HEK293 (cell line): ENCODE measurements around the gene CD47.

ENCODE experiments used
- KLF16 ChIP-seq: fragments of 450-650 bp; formaldehyde crosslinking; IDR thresholded peaks from 2 replicates; pipeline ENCODE4 v1.5.1; 2017; ENCODE audit warnings: missing biosample characterization, missing genetic modification characterization
- SETDB1 ChIP-seq: IDR thresholded peaks from one replicate; pipeline ENCODE4 v1.6.1; 2017; ENCODE audit warnings: mild to moderate bottlenecking, low read length, moderate library complexity, mixed read lengths; ENCODE audit not compliant: insufficient read length
- YY2 ChIP-seq: fragments of 450-650 bp; formaldehyde crosslinking; IDR thresholded peaks from 2 replicates; pipeline ENCODE4 v1.5.1; 2016; ENCODE audit warnings: missing biosample characterization, missing genetic modification characterization
- ZBTB1 ChIP-seq: fragments of 450-650 bp; formaldehyde crosslinking; IDR thresholded peaks from 2 replicates; pipeline ENCODE4 v1.5.1; 2016; ENCODE audit warnings: missing biosample characterization, missing genetic modification characterization
- ZEB2 ChIP-seq: fragments of 450-650 bp; formaldehyde crosslinking; IDR thresholded peaks from 2 replicates; pipeline ENCODE4 v1.5.1; 2016; ENCODE audit warnings: missing biosample characterization, missing genetic modification characterization
- ZNF747 ChIP-seq: fragments of 450-650 bp; formaldehyde crosslinking; IDR thresholded peaks from 2 replicates; pipeline ENCODE4 v1.5.1; 2016; ENCODE audit warnings: missing biosample characterization, missing genetic modification characterization
- TF ChIP-seq, protein P1 (sequence below): fragments of 450-650 bp; formaldehyde crosslinking; IDR thresholded peaks from 2 replicates; pipeline ENCODE4 v1.5.1; 2016; ENCODE audit warnings: missing biosample characterization, missing genetic modification characterization
- TF ChIP-seq, protein P2 (sequence below): fragments of 450-650 bp; formaldehyde crosslinking; IDR thresholded peaks from 2 replicates; pipeline ENCODE4 v1.5.1; 2016; ENCODE audit warnings: missing biosample characterization, missing genetic modification characterization
- TF ChIP-seq, protein P3 (sequence below): sonication (generic); formaldehyde crosslinking; IDR thresholded peaks from 2 replicates; pipeline ENCODE4 v1.8.1; 2022; ENCODE audit warnings: mild to moderate bottlenecking, moderate library complexity, missing genetic modification reagents
- TF ChIP-seq, protein P4 (sequence below): fragments of 450-650 bp; formaldehyde crosslinking; IDR thresholded peaks from 2 replicates; pipeline ENCODE4 v1.5.1; 2016; ENCODE audit warnings: missing biosample characterization, missing genetic modification characterization
- TF ChIP-seq, protein P5 (sequence below): fragments of 450-650 bp; formaldehyde crosslinking; IDR thresholded peaks from 2 replicates; pipeline ENCODE4 v1.5.1; 2016; ENCODE audit warnings: missing biosample characterization, missing genetic modification characterization
- TF ChIP-seq, protein P6 (sequence below): fragments of 450-650 bp; formaldehyde crosslinking; IDR thresholded peaks from 2 replicates; pipeline ENCODE4 v1.5.1; 2016; ENCODE audit warnings: missing biosample characterization, missing genetic modification characterization

DNA sequence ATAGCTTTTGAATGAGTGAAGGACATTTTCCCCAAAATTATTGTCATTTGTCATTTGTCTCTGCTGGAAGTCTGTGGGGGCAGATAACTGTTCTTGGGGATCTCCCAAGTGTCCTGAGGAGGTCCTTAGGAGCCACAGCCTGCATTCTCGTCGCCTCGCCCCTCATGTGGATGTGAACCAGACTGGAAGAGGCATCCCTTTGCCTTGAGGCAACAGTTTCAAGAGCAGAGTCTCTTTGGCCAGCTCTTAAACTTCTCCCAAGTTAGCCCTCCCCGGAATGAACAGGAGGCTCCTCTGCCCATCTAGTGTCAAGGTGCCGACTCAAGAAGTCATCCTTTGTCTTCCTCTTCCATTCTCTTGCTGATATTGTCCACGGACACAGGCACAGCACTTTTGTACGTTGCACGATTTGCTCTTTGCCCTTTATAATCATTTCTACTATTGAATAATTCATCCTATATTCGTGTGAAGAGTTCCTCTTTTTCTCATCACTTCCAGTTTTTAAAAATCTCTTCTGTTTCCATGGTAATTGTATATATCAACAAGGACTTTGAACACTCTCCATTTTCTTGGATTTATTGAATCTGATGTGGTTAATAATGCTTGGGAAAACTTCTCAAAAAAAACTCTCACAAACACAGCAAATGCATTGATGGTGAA, 40.8 kb upstream of the CD47 start:
- TF ChIP-seq, protein P1, sequence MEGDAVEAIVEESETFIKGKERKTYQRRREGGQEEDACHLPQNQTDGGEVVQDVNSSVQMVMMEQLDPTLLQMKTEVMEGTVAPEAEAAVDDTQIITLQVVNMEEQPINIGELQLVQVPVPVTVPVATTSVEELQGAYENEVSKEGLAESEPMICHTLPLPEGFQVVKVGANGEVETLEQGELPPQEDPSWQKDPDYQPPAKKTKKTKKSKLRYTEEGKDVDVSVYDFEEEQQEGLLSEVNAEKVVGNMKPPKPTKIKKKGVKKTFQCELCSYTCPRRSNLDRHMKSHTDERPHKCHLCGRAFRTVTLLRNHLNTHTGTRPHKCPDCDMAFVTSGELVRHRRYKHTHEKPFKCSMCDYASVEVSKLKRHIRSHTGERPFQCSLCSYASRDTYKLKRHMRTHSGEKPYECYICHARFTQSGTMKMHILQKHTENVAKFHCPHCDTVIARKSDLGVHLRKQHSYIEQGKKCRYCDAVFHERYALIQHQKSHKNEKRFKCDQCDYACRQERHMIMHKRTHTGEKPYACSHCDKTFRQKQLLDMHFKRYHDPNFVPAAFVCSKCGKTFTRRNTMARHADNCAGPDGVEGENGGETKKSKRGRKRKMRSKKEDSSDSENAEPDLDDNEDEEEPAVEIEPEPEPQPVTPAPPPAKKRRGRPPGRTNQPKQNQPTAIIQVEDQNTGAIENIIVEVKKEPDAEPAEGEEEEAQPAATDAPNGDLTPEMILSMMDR = no peak
- TF ChIP-seq YY2 (tag by site-specific recombination) = no peak
- TF ChIP-seq ZNF747 (tag by site-specific recombination) = no peak
- TF ChIP-seq, protein P2, sequence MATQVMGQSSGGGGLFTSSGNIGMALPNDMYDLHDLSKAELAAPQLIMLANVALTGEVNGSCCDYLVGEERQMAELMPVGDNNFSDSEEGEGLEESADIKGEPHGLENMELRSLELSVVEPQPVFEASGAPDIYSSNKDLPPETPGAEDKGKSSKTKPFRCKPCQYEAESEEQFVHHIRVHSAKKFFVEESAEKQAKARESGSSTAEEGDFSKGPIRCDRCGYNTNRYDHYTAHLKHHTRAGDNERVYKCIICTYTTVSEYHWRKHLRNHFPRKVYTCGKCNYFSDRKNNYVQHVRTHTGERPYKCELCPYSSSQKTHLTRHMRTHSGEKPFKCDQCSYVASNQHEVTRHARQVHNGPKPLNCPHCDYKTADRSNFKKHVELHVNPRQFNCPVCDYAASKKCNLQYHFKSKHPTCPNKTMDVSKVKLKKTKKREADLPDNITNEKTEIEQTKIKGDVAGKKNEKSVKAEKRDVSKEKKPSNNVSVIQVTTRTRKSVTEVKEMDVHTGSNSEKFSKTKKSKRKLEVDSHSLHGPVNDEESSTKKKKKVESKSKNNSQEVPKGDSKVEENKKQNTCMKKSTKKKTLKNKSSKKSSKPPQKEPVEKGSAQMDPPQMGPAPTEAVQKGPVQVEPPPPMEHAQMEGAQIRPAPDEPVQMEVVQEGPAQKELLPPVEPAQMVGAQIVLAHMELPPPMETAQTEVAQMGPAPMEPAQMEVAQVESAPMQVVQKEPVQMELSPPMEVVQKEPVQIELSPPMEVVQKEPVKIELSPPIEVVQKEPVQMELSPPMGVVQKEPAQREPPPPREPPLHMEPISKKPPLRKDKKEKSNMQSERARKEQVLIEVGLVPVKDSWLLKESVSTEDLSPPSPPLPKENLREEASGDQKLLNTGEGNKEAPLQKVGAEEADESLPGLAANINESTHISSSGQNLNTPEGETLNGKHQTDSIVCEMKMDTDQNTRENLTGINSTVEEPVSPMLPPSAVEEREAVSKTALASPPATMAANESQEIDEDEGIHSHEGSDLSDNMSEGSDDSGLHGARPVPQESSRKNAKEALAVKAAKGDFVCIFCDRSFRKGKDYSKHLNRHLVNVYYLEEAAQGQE = no peak
- TF ChIP-seq KLF16 (tag by site-specific recombination) = no peak
- TF ChIP-seq, protein P3, sequence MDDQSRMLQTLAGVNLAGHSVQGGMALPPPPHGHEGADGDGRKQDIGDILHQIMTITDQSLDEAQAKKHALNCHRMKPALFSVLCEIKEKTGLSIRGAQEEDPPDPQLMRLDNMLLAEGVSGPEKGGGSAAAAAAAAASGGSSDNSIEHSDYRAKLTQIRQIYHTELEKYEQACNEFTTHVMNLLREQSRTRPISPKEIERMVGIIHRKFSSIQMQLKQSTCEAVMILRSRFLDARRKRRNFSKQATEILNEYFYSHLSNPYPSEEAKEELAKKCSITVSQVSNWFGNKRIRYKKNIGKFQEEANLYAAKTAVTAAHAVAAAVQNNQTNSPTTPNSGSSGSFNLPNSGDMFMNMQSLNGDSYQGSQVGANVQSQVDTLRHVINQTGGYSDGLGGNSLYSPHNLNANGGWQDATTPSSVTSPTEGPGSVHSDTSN = no peak
- TF ChIP-seq, protein P4, sequence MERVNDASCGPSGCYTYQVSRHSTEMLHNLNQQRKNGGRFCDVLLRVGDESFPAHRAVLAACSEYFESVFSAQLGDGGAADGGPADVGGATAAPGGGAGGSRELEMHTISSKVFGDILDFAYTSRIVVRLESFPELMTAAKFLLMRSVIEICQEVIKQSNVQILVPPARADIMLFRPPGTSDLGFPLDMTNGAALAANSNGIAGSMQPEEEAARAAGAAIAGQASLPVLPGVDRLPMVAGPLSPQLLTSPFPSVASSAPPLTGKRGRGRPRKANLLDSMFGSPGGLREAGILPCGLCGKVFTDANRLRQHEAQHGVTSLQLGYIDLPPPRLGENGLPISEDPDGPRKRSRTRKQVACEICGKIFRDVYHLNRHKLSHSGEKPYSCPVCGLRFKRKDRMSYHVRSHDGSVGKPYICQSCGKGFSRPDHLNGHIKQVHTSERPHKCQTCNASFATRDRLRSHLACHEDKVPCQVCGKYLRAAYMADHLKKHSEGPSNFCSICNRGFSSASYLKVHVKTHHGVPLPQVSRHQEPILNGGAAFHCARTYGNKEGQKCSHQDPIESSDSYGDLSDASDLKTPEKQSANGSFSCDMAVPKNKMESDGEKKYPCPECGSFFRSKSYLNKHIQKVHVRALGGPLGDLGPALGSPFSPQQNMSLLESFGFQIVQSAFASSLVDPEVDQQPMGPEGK (tag by site-specific recombination) = no peak
- TF ChIP-seq, protein P5, sequence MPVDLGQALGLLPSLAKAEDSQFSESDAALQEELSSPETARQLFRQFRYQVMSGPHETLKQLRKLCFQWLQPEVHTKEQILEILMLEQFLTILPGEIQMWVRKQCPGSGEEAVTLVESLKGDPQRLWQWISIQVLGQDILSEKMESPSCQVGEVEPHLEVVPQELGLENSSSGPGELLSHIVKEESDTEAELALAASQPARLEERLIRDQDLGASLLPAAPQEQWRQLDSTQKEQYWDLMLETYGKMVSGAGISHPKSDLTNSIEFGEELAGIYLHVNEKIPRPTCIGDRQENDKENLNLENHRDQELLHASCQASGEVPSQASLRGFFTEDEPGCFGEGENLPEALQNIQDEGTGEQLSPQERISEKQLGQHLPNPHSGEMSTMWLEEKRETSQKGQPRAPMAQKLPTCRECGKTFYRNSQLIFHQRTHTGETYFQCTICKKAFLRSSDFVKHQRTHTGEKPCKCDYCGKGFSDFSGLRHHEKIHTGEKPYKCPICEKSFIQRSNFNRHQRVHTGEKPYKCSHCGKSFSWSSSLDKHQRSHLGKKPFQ (tag by site-specific recombination) = no peak
- TF ChIP-seq, protein P6, sequence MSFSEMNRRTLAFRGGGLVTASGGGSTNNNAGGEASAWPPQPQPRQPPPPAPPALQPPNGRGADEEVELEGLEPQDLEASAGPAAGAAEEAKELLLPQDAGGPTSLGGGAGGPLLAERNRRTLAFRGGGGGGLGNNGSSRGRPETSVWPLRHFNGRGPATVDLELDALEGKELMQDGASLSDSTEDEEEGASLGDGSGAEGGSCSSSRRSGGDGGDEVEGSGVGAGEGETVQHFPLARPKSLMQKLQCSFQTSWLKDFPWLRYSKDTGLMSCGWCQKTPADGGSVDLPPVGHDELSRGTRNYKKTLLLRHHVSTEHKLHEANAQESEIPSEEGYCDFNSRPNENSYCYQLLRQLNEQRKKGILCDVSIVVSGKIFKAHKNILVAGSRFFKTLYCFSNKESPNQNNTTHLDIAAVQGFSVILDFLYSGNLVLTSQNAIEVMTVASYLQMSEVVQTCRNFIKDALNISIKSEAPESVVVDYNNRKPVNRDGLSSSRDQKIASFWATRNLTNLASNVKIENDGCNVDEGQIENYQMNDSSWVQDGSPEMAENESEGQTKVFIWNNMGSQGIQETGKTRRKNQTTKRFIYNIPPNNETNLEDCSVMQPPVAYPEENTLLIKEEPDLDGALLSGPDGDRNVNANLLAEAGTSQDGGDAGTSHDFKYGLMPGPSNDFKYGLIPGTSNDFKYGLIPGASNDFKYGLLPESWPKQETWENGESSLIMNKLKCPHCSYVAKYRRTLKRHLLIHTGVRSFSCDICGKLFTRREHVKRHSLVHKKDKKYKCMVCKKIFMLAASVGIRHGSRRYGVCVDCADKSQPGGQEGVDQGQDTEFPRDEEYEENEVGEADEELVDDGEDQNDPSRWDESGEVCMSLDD = no peak
- no peak for TF ChIP-seq ZBTB1 (tag by site-specific recombination)
- TF ChIP-seq ZEB2 (tag by site-specific recombination) = no peak
- TF ChIP-seq SETDB1 = no peak
